K562 (cell line): ENCODE data around the gene ABCA7. TPM values are rescaled to one million over a fixed set of nuclear protein-coding genes. Genes with fewer than 3 reads are reported as not detected.

ENCODE experiments used
- ATAC-seq: fragments of 200-7000 bp; cut with Tn5 transposase; 3 replicates; pipeline ENCODE4 v1.9.1; 2020; ENCODE audit warnings: moderate library complexity
- BruUV-seq: library from RNA; stranded (reverse); fragments of 400-500 nt; replicated peaks from 2 replicates; lab custom pipeline; 2021; lab: Mats Ljungman, UMichigan
- CTCF ChIA-PET: fragments of 300-600 bp; formaldehyde crosslinking; extraction: SDS; loops from one replicate; lab custom pipeline; 2021; ENCODE audit warnings: low intra/inter-chr PET ratio; lab: Yijun Ruan, JAX
- POLR2A ChIA-PET: fragments of 300-600, 350-650 bp; sonication (Branson Sonifier 250); formaldehyde crosslinking; extraction: SDS; loops from one replicate; lab custom pipeline; 2021; ENCODE audit warnings: antibody characterized with exemption, inconsistent platforms; lab: Yijun Ruan, JAX
- DNase-seq, 4 experiments: peaks; one replicate each; pipeline versions ENCODE4 v3.0.0 to v3.0.0-alpha.2; 2011 to 2018; ENCODE audit warnings: low spot score in 3 of 4, mixed read lengths in 3 of 4; ENCODE audit errors: extremely low read depth in 1 of 4
- FAIRE-seq: peaks from 2 replicates; lab custom pipeline; 2011; peaks lifted over from hg19 to GRCh38; lab: Jason Lieb, UNC
- H2AFZ ChIP-seq: 2 replicates; pipeline ENCODE4 v1.6.0; 2011; ENCODE audit warnings: low read depth, low read length, control low read depth, inconsistent platforms
- H3K27ac ChIP-seq: fragments of 200-600 bp; 3 replicates; pipeline ENCODE4 v1.8.0; 2011; ENCODE audit warnings: low read depth, mild to moderate bottlenecking, control low read depth, inconsistent platforms, low read length, moderate library complexity, mixed read lengths; ENCODE audit errors: extremely low read depth
- H3K27me3 ChIP-seq, 2 experiments: fragments of 300-600 bp in 1 of 2; 2 replicates in 1 of 2; 3 replicates in 1 of 2; pipeline versions ENCODE4 v1.6.0 to v1.8.0; 2011; ENCODE audit warnings: inconsistent platforms in 2 of 2, low read length in 2 of 2, mild to moderate bottlenecking in 1 of 2, mixed read lengths in 1 of 2, moderate library complexity in 1 of 2; ENCODE audit not compliant: control insufficient read depth in 2 of 2, insufficient read depth in 2 of 2
- H3K36me3 ChIP-seq: fragments of 300-600 bp; 3 replicates; pipeline ENCODE4 v1.8.0; 2011; ENCODE audit warnings: mild to moderate bottlenecking, low read length, inconsistent platforms; ENCODE audit not compliant: control insufficient read depth, insufficient read depth
- H3K4me1 ChIP-seq, 2 experiments: fragments of 200-600 bp in 1 of 2; replicated peaks in 1 of 2; 2 replicates in 1 of 2; 3 replicates in 1 of 2; pipeline versions ENCODE4 v1.5.1 to v1.8.0; 2011; ENCODE audit warnings: inconsistent platforms in 2 of 2, low read length in 2 of 2, mild to moderate bottlenecking in 1 of 2, mixed read lengths in 1 of 2, moderate library complexity in 1 of 2; ENCODE audit not compliant: control insufficient read depth in 2 of 2, insufficient read depth in 2 of 2
- H3K4me2 ChIP-seq: 2 replicates; pipeline ENCODE4 v1.6.1; 2011; ENCODE audit warnings: low read length, control low read depth, inconsistent platforms, mixed read lengths; ENCODE audit not compliant: insufficient read depth
- H3K4me3 ChIP-seq: fragments of 200-600 bp; sonication (generic), shearing (Covaris generic); 2 replicates; pipeline ENCODE4 v1.5.1; 2016; ENCODE audit warnings: control low read depth, inconsistent platforms
- H3K79me2 ChIP-seq: fragments of 200-600 bp; 3 replicates; pipeline ENCODE4 v1.8.0; 2011; ENCODE audit warnings: low read length, inconsistent platforms; ENCODE audit not compliant: control insufficient read depth, insufficient read depth
- H3K9ac ChIP-seq, 2 experiments: 2 replicates each; pipeline versions ENCODE4 v1.6.0 to v1.6.1; 2011; ENCODE audit warnings: low read depth in 2 of 2, low read length in 2 of 2, control low read depth in 1 of 2, inconsistent platforms in 1 of 2, mild to moderate bottlenecking in 1 of 2, mixed read lengths in 1 of 2; ENCODE audit not compliant: insufficient read depth in 1 of 2
- H3K9me1 ChIP-seq: one replicate; pipeline ENCODE4 v1.6.0; 2011; ENCODE audit warnings: inconsistent platforms, mild to moderate bottlenecking, low read length, moderate library complexity; ENCODE audit not compliant: control insufficient read depth, insufficient read depth
- H3K9me3 ChIP-seq: replicated peaks from 2 replicates; pipeline ENCODE4 v1.5.1; 2011; ENCODE audit warnings: low read depth, low read length, inconsistent platforms; ENCODE audit not compliant: control insufficient read depth, insufficient read depth
- H4K20me1 ChIP-seq: replicated peaks from 2 replicates; pipeline ENCODE4 v1.6.1; 2011; ENCODE audit warnings: low read length, inconsistent platforms, mixed read lengths; ENCODE audit not compliant: control insufficient read depth, insufficient read depth
- FIP1L1 ChIP-seq: fragments of 200-400 bp; formaldehyde crosslinking; IDR thresholded peaks from 2 replicates; pipeline ENCODE4 v1.6.1; 2018; ENCODE audit warnings: mild to moderate bottlenecking, low read depth, low read length; ENCODE audit not compliant: poor library complexity, severe bottlenecking
- MYNN ChIP-seq, 2 experiments: sonication (generic); formaldehyde crosslinking in 1 of 2; IDR thresholded peaks; 2 replicates each; pipeline versions ENCODE4 v1.5.0 to v1.6.1; 2016 to 2020; ENCODE audit warnings: antibody characterized with exemption in 1 of 2, missing genetic modification reagents in 1 of 2
- NONO ChIP-seq, 2 experiments: fragments of 200-400 bp in 1 of 2; fragments of 450-650 bp in 1 of 2; formaldehyde crosslinking in 1 of 2; IDR thresholded peaks; 2 replicates each; pipeline ENCODE4 v1.6.1; 2017; ENCODE audit warnings: low read depth in 2 of 2, mild to moderate bottlenecking in 2 of 2, moderate library complexity in 2 of 2, low read length in 1 of 2
- POLR2A ChIP-seq: fragments of 450-650 bp; conservative IDR thresholded peaks from 2 replicates; pipeline ENCODE4 v1.6.1; 2016
- POLR2AphosphoS2 ChIP-seq: IDR thresholded peaks from 2 replicates; pipeline ENCODE4 v1.6.1; 2012; ENCODE audit warnings: low read length, improper control_type of control experiment
- POLR2G ChIP-seq: fragments of 200-400 bp; formaldehyde crosslinking; IDR thresholded peaks from 2 replicates; pipeline ENCODE4 v1.6.1; 2017; ENCODE audit warnings: low read depth, mild to moderate bottlenecking, antibody characterized with exemption, low read length, moderate library complexity
- PTBP1 ChIP-seq: fragments of 200-400 bp; formaldehyde crosslinking; IDR thresholded peaks from 2 replicates; pipeline ENCODE4 v1.6.1; 2017; ENCODE audit warnings: low read depth, low read length
- RBFOX2 ChIP-seq: fragments of 200-400 bp; formaldehyde crosslinking; IDR thresholded peaks from 2 replicates; pipeline ENCODE4 v1.6.1; 2017; ENCODE audit warnings: low read depth, mild to moderate bottlenecking, low read length, moderate library complexity
- RBM22 ChIP-seq: fragments of 200-400 bp; formaldehyde crosslinking; IDR thresholded peaks from 2 replicates; pipeline ENCODE4 v1.6.1; 2018; ENCODE audit warnings: low read length, low read depth; ENCODE audit not compliant: poor library complexity, severe bottlenecking
- SUPT5H ChIP-seq: fragments of 450-650 bp; IDR thresholded peaks from 2 replicates; pipeline ENCODE4 v1.6.1; 2016
- ZFP30 ChIP-seq: fragments of 250-450 bp; sonication (Bioruptor Pico); IDR thresholded peaks from 2 replicates; pipeline ENCODE4 v1.8.0; 2022; ENCODE audit warnings: moderate library complexity, mild to moderate bottlenecking, inconsistent platforms, borderline replicate concordance
- ZNF23 ChIP-seq: fragments of 250-450 bp; sonication (Bioruptor Pico); IDR thresholded peaks from 2 replicates; pipeline ENCODE4 v1.4.0; 2020; ENCODE audit warnings: mild to moderate bottlenecking
- ZNF263 ChIP-seq: sonication (generic); formaldehyde crosslinking; IDR thresholded peaks from 2 replicates; pipeline ENCODE4 v1.8.0; 2022; ENCODE audit warnings: mild to moderate bottlenecking, missing genetic modification reagents, borderline replicate concordance
- WGBS: fragments of 100-300 bp; shearing (Covaris generic); methylation state at CpG from one replicate; pipeline ENCODE4 v1.1.6; 2016; ENCODE audit warnings: low coverage, mixed read lengths; ENCODE audit not compliant: insufficient coverage; ENCODE audit errors: missing lambda C conversion rate; 5-methylcytosine and 5-hydroxymethylcytosine counted together
- in situ Hi-C: fragments of 300-500 bp; cut with MboI; formaldehyde crosslinking; loops from 4 replicates; pipeline ENCODE4 v1.15.0; 2018; ENCODE audit warnings: inconsistent platforms, mixed read lengths
- intact Hi-C: fragments of 100-400 bp; cut with micrococcal nuclease; formaldehyde crosslinking; loops from 2 replicates; pipeline ENCODE4 v1.14.2; 2022
- polyA plus RNA-seq, 8 experiments: library from polyadenylated mRNA; depleted of rRNA in 4 of 8; stranded (reverse) in 5 of 8; unstranded in 3 of 8; fragments of >200 nt; fragmentation: Nextera tagmentation in 2 of 8; fragmentation: Illumina TruSeq in 1 of 8; extraction: Ambion mirVana in 2 of 8; extraction: Trizol in 1 of 8; gene quantifications; 2 replicates each; pipeline versions ENCODE4 v1.2.1 to v1.2.3, GENCODE V29; 2011 to 2014; ENCODE audit warnings: inconsistent platforms in 1 of 8, missing spikeins in 1 of 8
- total RNA-seq, 7 experiments: library from RNA; depleted of rRNA in 6 of 7; stranded (reverse); fragments of >200 nt in 6 of 7; fragmentation: Illumina TruSeq in 2 of 7; extraction: Trizol in 2 of 7; gene quantifications; 2 replicates each; pipeline versions ENCODE4 v1.2.1 to v1.2.3, GENCODE V29; 2011 to 2021; ENCODE audit warnings: low replicate concordance in 1 of 7
- TF ChIP-seq, protein P1 (sequence below): sonication (generic); formaldehyde crosslinking; IDR thresholded peaks from 2 replicates; pipeline ENCODE4 v1.8.1; 2023; ENCODE audit warnings: mild to moderate bottlenecking, missing genetic modification reagents

ABCA7 gene
- total and polyA plus RNA-seq, 9 of the 15 experiments (the other 6 are each of a cell fraction or from before 2014, with no cell fraction given), result 2.3 to 96.1 (median 31.2) TPM

DNA sequence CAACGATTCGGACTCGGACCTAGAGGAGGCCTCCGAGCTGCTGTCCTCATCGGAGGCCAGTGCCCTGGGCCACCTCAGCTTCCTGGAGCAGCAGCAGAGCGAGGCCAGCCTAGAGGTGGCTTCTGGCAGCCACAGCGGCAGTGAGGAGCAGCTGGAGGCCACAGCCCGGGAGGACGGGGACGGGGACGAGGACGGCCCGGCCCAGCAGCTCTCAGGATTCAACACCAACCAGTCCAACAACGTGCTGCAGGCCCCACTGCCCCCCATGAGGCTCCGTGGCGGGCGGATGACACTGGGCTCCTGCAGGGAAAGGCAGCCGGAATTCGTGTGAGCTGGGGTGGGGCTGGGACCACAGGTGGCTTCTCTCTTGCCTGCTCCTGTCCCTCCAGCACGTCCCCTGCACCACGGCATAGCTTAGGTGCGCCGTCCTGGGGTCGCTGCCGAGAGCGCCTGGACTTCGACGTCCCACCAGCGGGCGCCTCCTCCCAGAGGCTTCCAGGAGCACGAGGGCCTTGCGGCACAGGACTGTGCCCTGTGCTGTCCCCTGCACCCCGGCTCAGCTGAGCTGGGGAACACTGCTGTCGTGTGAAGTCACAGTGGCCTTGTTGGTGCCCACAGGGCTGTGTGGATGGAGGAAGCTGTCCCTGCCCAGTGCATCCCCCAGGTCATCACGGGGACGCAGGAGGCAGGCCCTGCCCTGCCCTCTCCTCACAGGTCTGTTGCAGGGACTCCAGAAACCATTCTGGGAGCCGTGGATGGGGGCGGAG is 46.0 kb downstream of the ABCA7 start:
- in situ Hi-C loops (no loop called here), intact Hi-C loops (no loop called here)
- H4K20me1 ChIP-seq, result no peaks in the 10 kb centered on the region
- no peaks in the 10 kb centered on the region for H3K9me3 ChIP-seq
- H3K4me2 ChIP-seq, result no peak overlapping the region
- ChIA-PET POLR2A (interaction anchor here (1.4 to 5.3 kb wide), 4 partner anchors 9 to 44 kb away, joined by 4 to 45 read pairs (median 8); partner anchors contain the start of genes GPX4 and POLR2E), CTCF (no interaction called here)
- ATAC-seq (no peak), FAIRE-seq (no peak), DNase-seq (no peak)
- WGBS, result 72% methylated on average over 23 of the region's 38 CpGs
- no TSS peak for BruUV-seq
- H3K36me3 ChIP-seq, result peaks cover 60% of the 10 kb centered on the region; the same call in 2 of the 3 replicates
- H3K9me1 ChIP-seq, result peaks cover 3% of the 10 kb centered on the region
- TF ChIP-seq POLR2G (peak; percentile 80), PTBP1 (0 out of 2 replicates have a peak, but pooled peaks have one; percentile 59), POLR2AphosphoS2 (peak; percentile 86; the same call in 1 of the 2 replicates), FIP1L1 (peak; percentile 85), ZNF23 (CRISPR knock-in tag) (no peak), ZNF263 (CRISPR knock-in tag) (no peak), SUPT5H (peak; percentile 65), RBFOX2 (peak; percentile 61), MYNN (IDR thresholded peaks at IDR 0.05) (peak; percentile 70), MYNN (CRISPR knock-in tag; IDR thresholded peaks at IDR 0.05) (no peak), ZFP30 (CRISPR knock-in tag) (no peak), NONO (IDR thresholded peaks at IDR 0.05; ENCODE audit: low read depth in 2 of 2, low read length in 1 of 2) (0 out of 4 replicates have a peak, but pooled peaks of 1 of the 2 experiments have one; percentile 21), POLR2A (peak; percentile 56), RBM22 (peak; percentile 71)
- TF ChIP-seq, protein P1, sequence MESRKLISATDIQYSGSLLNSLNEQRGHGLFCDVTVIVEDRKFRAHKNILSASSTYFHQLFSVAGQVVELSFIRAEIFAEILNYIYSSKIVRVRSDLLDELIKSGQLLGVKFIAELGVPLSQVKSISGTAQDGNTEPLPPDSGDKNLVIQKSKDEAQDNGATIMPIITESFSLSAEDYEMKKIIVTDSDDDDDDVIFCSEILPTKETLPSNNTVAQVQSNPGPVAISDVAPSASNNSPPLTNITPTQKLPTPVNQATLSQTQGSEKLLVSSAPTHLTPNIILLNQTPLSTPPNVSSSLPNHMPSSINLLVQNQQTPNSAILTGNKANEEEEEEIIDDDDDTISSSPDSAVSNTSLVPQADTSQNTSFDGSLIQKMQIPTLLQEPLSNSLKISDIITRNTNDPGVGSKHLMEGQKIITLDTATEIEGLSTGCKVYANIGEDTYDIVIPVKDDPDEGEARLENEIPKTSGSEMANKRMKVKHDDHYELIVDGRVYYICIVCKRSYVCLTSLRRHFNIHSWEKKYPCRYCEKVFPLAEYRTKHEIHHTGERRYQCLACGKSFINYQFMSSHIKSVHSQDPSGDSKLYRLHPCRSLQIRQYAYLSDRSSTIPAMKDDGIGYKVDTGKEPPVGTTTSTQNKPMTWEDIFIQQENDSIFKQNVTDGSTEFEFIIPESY (CRISPR knock-in tag), result peak; percentile 57; the same call in 1 of the 2 replicates
- H3K9ac ChIP-seq, result peak overlapping the region in 1 of 2 experiments; percentile 31; a peak in 2 of 4 replicates
- H3K4me1 ChIP-seq, result peaks cover 6 to 76% of the 10 kb centered on the region in 2 experiments
- no peak overlapping the region for H3K27ac ChIP-seq
- H2AFZ ChIP-seq, result no peak overlapping the region
- no peak overlapping the region for H3K4me3 ChIP-seq
- no peaks in the 10 kb centered on the region for H3K27me3 ChIP-seq
- H3K79me2 ChIP-seq, result no peaks in the 10 kb centered on the region
